Neural cell (in vitro differentiated cells): ENCODE results near the gene FGF11. TPM values are rescaled to one million over a fixed set of nuclear protein-coding genes. Genes with fewer than 3 reads are reported as not detected.

ENCODE experiments used
- H2AFZ ChIP-seq: fragments of 200-600, 300-800 bp; sonication (generic), shearing (Covaris generic); 2 replicates; pipeline ENCODE4 v1.6.0; 2014; ENCODE audit warnings: low read depth, mild to moderate bottlenecking, antibody characterized with exemption, low read length, moderate library complexity
- H3F3A ChIP-seq: fragments of 200-600 bp; shearing (Covaris generic); 2 replicates; pipeline ENCODE4 v1.6.1; 2016; ENCODE audit warnings: mild to moderate bottlenecking, moderate library complexity, mixed read lengths, antibody characterized with exemption, low read length; ENCODE audit not compliant: insufficient read depth, poor library complexity, severe bottlenecking
- H3K27ac ChIP-seq: fragments of 200-600, 300-800 bp; sonication (generic), shearing (Covaris generic); 2 replicates; pipeline ENCODE4 v1.5.1; 2014; ENCODE audit warnings: mild to moderate bottlenecking, low read length, moderate library complexity
- H3K27me3 ChIP-seq: fragments of 300-800, 200-600 bp; sonication (generic), shearing (Covaris generic); 2 replicates; pipeline ENCODE4 v1.6.0; 2014; ENCODE audit warnings: mild to moderate bottlenecking, low read depth, low read length, moderate library complexity; ENCODE audit not compliant: insufficient read depth
- H3K36me3 ChIP-seq: fragments of 300-800, 200-600 bp; sonication (generic), shearing (Covaris generic); 2 replicates; pipeline ENCODE4 v1.5.1; 2014; ENCODE audit warnings: mild to moderate bottlenecking, antibody characterized with exemption, low read length, moderate library complexity; ENCODE audit not compliant: insufficient read depth
- H3K4me2 ChIP-seq: fragments of 300-800, 200-600 bp; sonication (generic), shearing (Covaris generic); 2 replicates; pipeline ENCODE4 v1.6.0; 2014; ENCODE audit warnings: mild to moderate bottlenecking, low read length
- H3K4me3 ChIP-seq: fragments of 300-800, 200-600 bp; sonication (generic), shearing (Covaris generic); 2 replicates; pipeline ENCODE4 v1.5.1; 2014; ENCODE audit warnings: mild to moderate bottlenecking, low read length, moderate library complexity
- H3K79me2 ChIP-seq: fragments of 200-600 bp; shearing (Covaris generic); replicated peaks from 2 replicates; pipeline ENCODE4 v1.6.0; 2014; ENCODE audit warnings: mild to moderate bottlenecking, low read length, moderate library complexity; ENCODE audit not compliant: insufficient read depth
- H3K9ac ChIP-seq: fragments of 300-800, 200-600 bp; sonication (generic), shearing (Covaris generic); 2 replicates; pipeline ENCODE4 v1.6.1; 2016; ENCODE audit warnings: mild to moderate bottlenecking, low read length, mixed read lengths
- H3K9me2 ChIP-seq: fragments of 200-600 bp; shearing (Covaris generic); 2 replicates; pipeline ENCODE4 v1.6.1; 2016; ENCODE audit warnings: mild to moderate bottlenecking, low read length, mixed read lengths; ENCODE audit not compliant: insufficient read depth
- H3K9me3 ChIP-seq: fragments of 200-600, 300-800 bp; sonication (generic), shearing (Covaris generic); 2 replicates; pipeline ENCODE4 v1.6.1; 2016; ENCODE audit warnings: mild to moderate bottlenecking, mixed run types, low read length, moderate library complexity, mixed read lengths
- H4K20me1 ChIP-seq: fragments of 200-600 bp; shearing (Covaris generic); 2 replicates; pipeline ENCODE4 v1.6.1; 2016; ENCODE audit warnings: mild to moderate bottlenecking, mixed run types; ENCODE audit not compliant: insufficient read depth
- EP300 ChIP-seq: fragments of 450-650 bp; conservative IDR thresholded peaks from 2 replicates; pipeline ENCODE4 v1.6.1; 2014; ENCODE audit warnings: antibody characterized with exemption, mild to moderate bottlenecking, moderate library complexity; ENCODE audit not compliant: poor library complexity, severe bottlenecking
- EZH2 ChIP-seq: fragments of 200-600, 300-800 bp; shearing (Covaris generic), sonication (generic); IDR thresholded peaks from 2 replicates; pipeline ENCODE4 v1.6.1; 2014; ENCODE audit warnings: antibody characterized with exemption, low read length, borderline replicate concordance, mild to moderate bottlenecking; ENCODE audit not compliant: insufficient read depth, poor library complexity, severe bottlenecking
- MXI1 ChIP-seq: fragments of 450-650 bp; conservative IDR thresholded peaks from 2 replicates; pipeline ENCODE4 v1.6.1; 2014; ENCODE audit warnings: antibody characterized with exemption, mild to moderate bottlenecking; ENCODE audit not compliant: poor library complexity, severe bottlenecking
- RAD21 ChIP-seq: fragments of 450-650 bp; conservative IDR thresholded peaks from 2 replicates; pipeline ENCODE4 v1.6.1; 2014; ENCODE audit warnings: antibody characterized with exemption, mild to moderate bottlenecking, moderate library complexity
- TAF1 ChIP-seq: IDR thresholded peaks from 2 replicates; pipeline ENCODE4 v1.6.1; 2012; ENCODE audit warnings: low read depth
- polyA plus RNA-seq: library from polyadenylated mRNA; depleted of rRNA; stranded (reverse); fragments of >200 nt; gene quantifications from 2 replicates; pipeline ENCODE4 v1.2.3, GENCODE V29; 2014
- TF ChIP-seq, protein P1 (sequence below): IDR thresholded peaks from 2 replicates; pipeline ENCODE4 v1.6.1; 2012; ENCODE audit warnings: borderline replicate concordance

FGF11 gene
- polyA plus RNA-seq, 1 donor from 2014 or later = 16.4 TPM

DNA sequence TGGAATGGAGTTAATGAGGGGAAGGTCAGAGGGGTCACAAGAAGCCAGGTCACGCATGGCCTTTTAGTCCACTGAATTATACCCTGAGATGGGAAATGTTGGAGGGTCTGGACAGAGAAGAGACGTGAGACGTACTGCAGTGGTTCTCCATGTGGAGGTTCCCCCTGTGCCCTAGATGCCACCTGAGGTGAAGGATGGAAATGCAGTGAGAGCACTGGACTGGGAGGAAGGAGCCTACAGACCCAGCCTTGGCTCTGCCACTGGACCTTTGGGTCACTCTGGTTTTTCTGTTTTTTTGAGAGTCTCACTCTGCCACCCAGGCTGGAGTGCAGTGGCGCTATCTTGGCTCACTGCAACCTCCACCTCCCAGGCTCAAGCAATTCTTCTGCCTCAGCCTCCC is 43.2 kb upstream of the FGF11 start:
- H3K27me3 ChIP-seq = no peaks in the 10 kb centered on the region
- TF ChIP-seq TAF1 (no peak), RAD21 (no peak), EP300 (no peak)
- TF ChIP-seq, protein P1, sequence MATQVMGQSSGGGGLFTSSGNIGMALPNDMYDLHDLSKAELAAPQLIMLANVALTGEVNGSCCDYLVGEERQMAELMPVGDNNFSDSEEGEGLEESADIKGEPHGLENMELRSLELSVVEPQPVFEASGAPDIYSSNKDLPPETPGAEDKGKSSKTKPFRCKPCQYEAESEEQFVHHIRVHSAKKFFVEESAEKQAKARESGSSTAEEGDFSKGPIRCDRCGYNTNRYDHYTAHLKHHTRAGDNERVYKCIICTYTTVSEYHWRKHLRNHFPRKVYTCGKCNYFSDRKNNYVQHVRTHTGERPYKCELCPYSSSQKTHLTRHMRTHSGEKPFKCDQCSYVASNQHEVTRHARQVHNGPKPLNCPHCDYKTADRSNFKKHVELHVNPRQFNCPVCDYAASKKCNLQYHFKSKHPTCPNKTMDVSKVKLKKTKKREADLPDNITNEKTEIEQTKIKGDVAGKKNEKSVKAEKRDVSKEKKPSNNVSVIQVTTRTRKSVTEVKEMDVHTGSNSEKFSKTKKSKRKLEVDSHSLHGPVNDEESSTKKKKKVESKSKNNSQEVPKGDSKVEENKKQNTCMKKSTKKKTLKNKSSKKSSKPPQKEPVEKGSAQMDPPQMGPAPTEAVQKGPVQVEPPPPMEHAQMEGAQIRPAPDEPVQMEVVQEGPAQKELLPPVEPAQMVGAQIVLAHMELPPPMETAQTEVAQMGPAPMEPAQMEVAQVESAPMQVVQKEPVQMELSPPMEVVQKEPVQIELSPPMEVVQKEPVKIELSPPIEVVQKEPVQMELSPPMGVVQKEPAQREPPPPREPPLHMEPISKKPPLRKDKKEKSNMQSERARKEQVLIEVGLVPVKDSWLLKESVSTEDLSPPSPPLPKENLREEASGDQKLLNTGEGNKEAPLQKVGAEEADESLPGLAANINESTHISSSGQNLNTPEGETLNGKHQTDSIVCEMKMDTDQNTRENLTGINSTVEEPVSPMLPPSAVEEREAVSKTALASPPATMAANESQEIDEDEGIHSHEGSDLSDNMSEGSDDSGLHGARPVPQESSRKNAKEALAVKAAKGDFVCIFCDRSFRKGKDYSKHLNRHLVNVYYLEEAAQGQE = no peak
- no peaks in the 10 kb centered on the region for H3K9me2 ChIP-seq

DNA sequence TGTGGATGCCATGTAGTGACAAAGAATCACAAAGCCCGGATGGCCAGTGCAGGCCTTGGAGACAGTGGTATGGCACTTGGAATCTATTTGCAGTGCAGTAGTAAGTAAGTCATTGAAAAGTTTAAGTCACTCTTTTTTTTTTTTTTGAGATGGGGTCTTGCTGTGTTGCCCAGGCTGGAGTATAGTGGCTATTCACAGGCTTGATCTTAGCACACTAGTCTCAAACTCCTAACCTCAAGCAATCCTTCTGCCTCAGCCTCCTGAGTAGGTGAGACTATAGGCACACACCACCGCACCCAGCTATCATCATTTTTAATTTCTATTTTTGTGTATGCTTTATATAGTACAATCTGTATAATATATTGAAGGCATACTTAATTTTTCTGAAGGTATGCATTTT is 40.7 kb upstream of the FGF11 start:
- H3K9me3 ChIP-seq = no peaks in the 10 kb centered on the region
- H3K4me3 ChIP-seq = no peak overlapping the region
- no peaks in the 10 kb centered on the region for H3K9me2 ChIP-seq
- no peak overlapping the region for H3K4me2 ChIP-seq
- no peaks in the 10 kb centered on the region for H3K36me3 ChIP-seq
- no peaks in the 10 kb centered on the region for H4K20me1 ChIP-seq
- H3K9ac ChIP-seq = no peak overlapping the region
- H2AFZ ChIP-seq = no peak overlapping the region
- H3K79me2 ChIP-seq = peaks cover 3% of the 10 kb centered on the region
- H3F3A ChIP-seq = peaks cover 5% of the 10 kb centered on the region
- no peak overlapping the region for H3K27ac ChIP-seq
- TF ChIP-seq, protein P1 = no peak
- TF ChIP-seq EP300 = no peak
- TF ChIP-seq RAD21 = no peak
- no peak for TF ChIP-seq EZH2
- TF ChIP-seq MXI1 = no peak
- H3K27me3 ChIP-seq = no peaks in the 10 kb centered on the region

More for the DNA sequence above, 43.2 kb upstream of the FGF11 start:
- Histone ChIP-seq H3K27ac (no peak overlapping the region), H3K9ac (no peak overlapping the region), H3K4me2 (no peak overlapping the region), H2AFZ (no peak overlapping the region), H3F3A (no peaks in the 10 kb centered on the region), H4K20me1 (no peaks in the 10 kb centered on the region), H3K36me3 (no peaks in the 10 kb centered on the region), H3K79me2 (no peaks in the 10 kb centered on the region), H3K9me3 (no peaks in the 10 kb centered on the region), H3K4me3 (no peak overlapping the region)
